HepG2 (cell line): ENCODE measurements around the gene RREB1. TPM values are rescaled to one million over a fixed set of nuclear protein-coding genes. Genes with fewer than 3 reads are reported as not detected.
A peak's percentile ranks its signal among the peaks of the same experiment; 100 is the strongest.

Experiments used
- ATAC-seq: fragments of 200-7000 bp; cut with Tn5 transposase; 3 replicates; pipeline ENCODE4 v1.9.1; 2020; ENCODE audit warnings: mild to moderate bottlenecking, moderate library complexity
- BruUV-seq: library from RNA; stranded (reverse); fragments of 400-500 nt; replicated peaks from 2 replicates; lab custom pipeline; 2021; lab: Mats Ljungman, UMichigan
- CTCF ChIA-PET: fragments of 300-600 bp; formaldehyde crosslinking; extraction: SDS; loops from one replicate; lab custom pipeline; 2021; ENCODE audit warnings: low total read pairs, inconsistent platforms, low intra/inter-chr PET ratio; lab: Yijun Ruan, JAX
- POLR2A ChIA-PET: fragments of 350-600 bp; sonication (Branson Sonifier 250); formaldehyde crosslinking; loops from one replicate; lab custom pipeline; 2020; ENCODE audit warnings: antibody characterized with exemption, inconsistent platforms; lab: Yijun Ruan, JAX
- DNase-seq: peaks from one replicate; pipeline ENCODE4 v3.0.0-alpha.2; 2015; ENCODE audit warnings: low spot score
- FAIRE-seq: peaks from 3 replicates; lab custom pipeline; 2011; peaks lifted over from hg19 to GRCh38; lab: Jason Lieb, UNC
- H2AFZ ChIP-seq: one replicate; pipeline ENCODE4 v1.6.1; 2011; ENCODE audit warnings: low read length, inconsistent platforms
- H3K27ac ChIP-seq: fragments of 300-600 bp; 3 replicates; pipeline ENCODE4 v1.8.0; 2011; ENCODE audit warnings: mixed run types, mild to moderate bottlenecking, mixed read lengths, low read length, inconsistent platforms; ENCODE audit not compliant: insufficient read depth; ENCODE audit errors: extremely low read length
- H3K27me3 ChIP-seq, 2 experiments: fragments of 200-600 bp in 1 of 2; 2 replicates in 1 of 2; 3 replicates in 1 of 2; pipeline versions ENCODE4 v1.6.0 to v1.8.0; 2011; ENCODE audit warnings: low read length in 2 of 2, mild to moderate bottlenecking in 2 of 2, moderate library complexity in 2 of 2, inconsistent platforms in 1 of 2; ENCODE audit not compliant: insufficient read depth in 2 of 2, control insufficient read depth in 1 of 2
- H3K36me3 ChIP-seq, 2 experiments: fragments of 200-600 bp in 1 of 2; replicated peaks in 1 of 2; 2 replicates in 1 of 2; 3 replicates in 1 of 2; pipeline versions ENCODE4 v1.5.1 to v1.8.0; 2011; ENCODE audit warnings: low read length in 2 of 2, inconsistent platforms in 1 of 2; ENCODE audit not compliant: insufficient read depth in 2 of 2, control insufficient read depth in 1 of 2
- H3K4me1 ChIP-seq: 2 replicates; pipeline ENCODE4 v1.5.1; 2012; ENCODE audit warnings: low read length, inconsistent platforms; ENCODE audit not compliant: insufficient read depth
- H3K4me2 ChIP-seq: 2 replicates; pipeline ENCODE4 v1.6.0; 2011; ENCODE audit warnings: low read depth, low read length, inconsistent platforms
- H3K4me3 ChIP-seq, 3 experiments: fragments of 200-600 bp in 1 of 3; sonication (generic), shearing (Covaris generic) in 1 of 3; replicated peaks in 1 of 3; 2 replicates each; pipeline ENCODE4 v1.5.1; 2011 to 2016; ENCODE audit warnings: low read length in 3 of 3, inconsistent platforms in 2 of 3, low read depth in 2 of 3, mild to moderate bottlenecking in 2 of 3, control low read depth in 1 of 3, mixed read lengths in 1 of 3; ENCODE audit not compliant: insufficient read depth in 1 of 3
- H3K79me2 ChIP-seq: one replicate; pipeline ENCODE4 v1.6.1; 2011; ENCODE audit warnings: low read length, inconsistent platforms; ENCODE audit not compliant: insufficient read depth
- H3K9ac ChIP-seq: 2 replicates; pipeline ENCODE4 v1.6.0; 2011; ENCODE audit warnings: mild to moderate bottlenecking, low read depth, low read length, inconsistent platforms; ENCODE audit not compliant: insufficient read depth
- H3K9me3 ChIP-seq: 2 replicates; pipeline ENCODE4 v1.5.1; 2012; ENCODE audit warnings: mild to moderate bottlenecking, low read length
- H4K20me1 ChIP-seq: 2 replicates; pipeline ENCODE4 v1.6.0; 2011; ENCODE audit warnings: inconsistent platforms, mild to moderate bottlenecking, low read length, moderate library complexity; ENCODE audit not compliant: insufficient read depth
- ATF1 ChIP-seq: IDR thresholded peaks from 2 replicates; pipeline ENCODE4 v1.6.1; 2016; ENCODE audit warnings: mild to moderate bottlenecking, control low read depth
- CBFB ChIP-seq: sonication (generic); formaldehyde crosslinking; IDR thresholded peaks from 2 replicates; pipeline ENCODE4 v1.4.0; 2020; ENCODE audit warnings: missing genetic modification reagents
- DBP ChIP-seq: sonication (generic); formaldehyde crosslinking; IDR thresholded peaks from 2 replicates; pipeline ENCODE4 v1.4.0; 2020; ENCODE audit warnings: missing genetic modification reagents; ENCODE audit errors: not compliant biosample characterization
- EHMT2 ChIP-seq: fragments of 200-600 bp; sonication (generic); IDR thresholded peaks from 2 replicates; pipeline ENCODE4 v1.7.0; 2017; ENCODE audit warnings: antibody characterized with exemption, low read depth, low read length, borderline replicate concordance
- EZH2 ChIP-seq: conservative IDR thresholded peaks from 2 replicates; pipeline ENCODE4 v1.6.1; 2012; ENCODE audit warnings: mild to moderate bottlenecking, low read depth, low read length, moderate library complexity
- FLYWCH1 ChIP-seq: sonication (generic); formaldehyde crosslinking; IDR thresholded peaks from 2 replicates; pipeline ENCODE4 v1.8.1; 2023; ENCODE audit warnings: mild to moderate bottlenecking, missing genetic modification reagents
- FOSL1 ChIP-seq: sonication (generic); formaldehyde crosslinking; IDR thresholded peaks from 2 replicates; pipeline ENCODE4 v1.9.0; 2021; ENCODE audit warnings: missing genetic modification reagents, borderline replicate concordance
- MEIS2 ChIP-seq: sonication (generic); formaldehyde crosslinking; IDR thresholded peaks from 2 replicates; pipeline ENCODE4 v1.9.0; 2021; ENCODE audit warnings: mild to moderate bottlenecking, missing genetic modification reagents
- NFE2L2 ChIP-seq: fragments of 150-350 bp; IDR thresholded peaks from 2 replicates; pipeline ENCODE4 v1.6.1; 2014; ENCODE audit warnings: low read length
- STAT5B ChIP-seq: sonication (generic); formaldehyde crosslinking; IDR thresholded peaks from 2 replicates; pipeline ENCODE4 v1.4.0; 2020; ENCODE audit warnings: missing genetic modification reagents
- TFDP1 ChIP-seq: IDR thresholded peaks from 2 replicates; pipeline ENCODE4 v1.6.1; 2016; ENCODE audit warnings: missing compliant biosample characterization, missing genetic modification reagents, borderline replicate concordance
- THAP8 ChIP-seq: sonication (generic); formaldehyde crosslinking; IDR thresholded peaks from 2 replicates; pipeline ENCODE4 v1.5.1; 2020; ENCODE audit warnings: missing genetic modification reagents, mild to moderate bottlenecking, borderline replicate concordance
- ZBTB33 ChIP-seq: sonication (generic); formaldehyde crosslinking; IDR thresholded peaks from 2 replicates; pipeline ENCODE4 v1.4.0; 2020; ENCODE audit warnings: missing genetic modification reagents
- ZNF12 ChIP-seq: sonication (generic); formaldehyde crosslinking; IDR thresholded peaks from 2 replicates; pipeline ENCODE4 v1.5.0; 2020; ENCODE audit warnings: missing genetic modification reagents
- ZNF331 ChIP-seq: sonication (generic); formaldehyde crosslinking; IDR thresholded peaks from 2 replicates; pipeline ENCODE4 v1.4.0; 2020; ENCODE audit warnings: missing genetic modification reagents
- ZNF512 ChIP-seq: sonication (generic); formaldehyde crosslinking; IDR thresholded peaks from 2 replicates; pipeline ENCODE4 v1.4.0; 2020; ENCODE audit warnings: mild to moderate bottlenecking, missing genetic modification reagents
- ZNF543 ChIP-seq: sonication (generic); formaldehyde crosslinking; IDR thresholded peaks from 2 replicates; pipeline ENCODE4 v1.4.0; 2020; ENCODE audit warnings: mild to moderate bottlenecking, missing genetic modification reagents
- WGBS: methylation state at CpG from one replicate; pipeline ENCODE4 v1.1.6; 2017; ENCODE audit warnings: low lambda C conversion rate; 5-methylcytosine and 5-hydroxymethylcytosine counted together
- in situ Hi-C: cut with HindIII; loops from 2 replicates; pipeline ENCODE4 v1.10.0; 2017; ENCODE audit warnings: low pct_unique_long_range_greater_than_20kb; ENCODE audit not compliant: extremely low pct_ligation_motif_present
- intact Hi-C: fragments of 100-400 bp; cut with micrococcal nuclease; formaldehyde crosslinking; loops from one replicate; pipeline ENCODE4 v1.10.0; 2022; ENCODE audit not compliant: unreplicated experiment
- polyA plus RNA-seq, 8 experiments: library from polyadenylated mRNA; depleted of rRNA in 3 of 8; stranded (reverse) in 7 of 8; unstranded in 1 of 8; fragments of >200 nt; fragmentation: Illumina TruSeq in 4 of 8; extraction: Trizol in 4 of 8; gene quantifications; 2 replicates each; pipeline versions ENCODE4 v1.2.1 to v1.2.3, GENCODE V29; 2011 to 2016; ENCODE audit warnings: low read depth in 4 of 8, missing spikeins in 1 of 8, mixed read lengths in 1 of 8; ENCODE audit not compliant: insufficient read depth in 1 of 8
- total RNA-seq, 5 experiments: library from RNA; depleted of rRNA; stranded (reverse); fragments of >200 nt; fragmentation: Illumina TruSeq; extraction: Trizol; gene quantifications; 2 replicates each; pipeline ENCODE4 v1.2.3, GENCODE V29; 2016; ENCODE audit warnings: low read depth in 1 of 5
- TF ChIP-seq, protein P1 (sequence below): sonication (generic); formaldehyde crosslinking; IDR thresholded peaks from 2 replicates; pipeline ENCODE4 v1.8.1; 2023; ENCODE audit warnings: mild to moderate bottlenecking, missing genetic modification reagents

Gene RREB1
- total and polyA plus RNA-seq, 2 of the 13 experiments (the other 11 are each of a cell fraction or from before 2014, with no cell fraction given), result 6.1 to 23.2 TPM

- ATAC-seq, result no peak
- H3K4me1 ChIP-seq, result peaks cover 78% of the 10 kb centered on the region
These were observed 133.4 kb downstream of the RREB1 start for GRCh38 chr6:7241160-7241559.

More at GRCh38 chr6:7241160-7241559, 133.4 kb downstream of the RREB1 start:
- H3K4me2 ChIP-seq, result peak overlapping the region; percentile 83
- ChIA-PET POLR2A (no interaction called here), CTCF (interaction anchor here (2.8 kb wide), 1 partner anchor 565 kb away, joined by 8 read pairs; no protein-coding TSS in a partner anchor)
- no peaks in the 10 kb centered on the region for H3K27me3 ChIP-seq
- no peak overlapping the region for H3K4me3 ChIP-seq
- peak overlapping the region; percentile 17 for H3K9ac ChIP-seq
- in situ Hi-C loops (loop anchor here (5.0 kb wide), 1 partner anchor 519 kb away; no protein-coding TSS in a partner anchor), intact Hi-C loops (no loop called here)
- TF ChIP-seq FOSL1 (CRISPR knock-in tag), result no peak
- TF ChIP-seq ZNF331 (CRISPR knock-in tag), result no peak
- TF ChIP-seq EZH2, result no peak
- no peak for TF ChIP-seq DBP (CRISPR knock-in tag)
- no peak for TF ChIP-seq ZNF512
- no peak for TF ChIP-seq THAP8 (CRISPR knock-in tag)
- TF ChIP-seq ZNF12 (CRISPR knock-in tag), result no peak
- TF ChIP-seq, protein P1, sequence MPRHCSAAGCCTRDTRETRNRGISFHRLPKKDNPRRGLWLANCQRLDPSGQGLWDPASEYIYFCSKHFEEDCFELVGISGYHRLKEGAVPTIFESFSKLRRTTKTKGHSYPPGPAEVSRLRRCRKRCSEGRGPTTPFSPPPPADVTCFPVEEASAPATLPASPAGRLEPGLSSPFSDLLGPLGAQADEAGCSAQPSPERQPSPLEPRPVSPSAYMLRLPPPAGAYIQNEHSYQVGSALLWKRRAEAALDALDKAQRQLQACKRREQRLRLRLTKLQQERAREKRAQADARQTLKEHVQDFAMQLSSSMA (CRISPR knock-in tag), result 0 out of 2 replicates have a peak, but pooled peaks have one; percentile 25
- TF ChIP-seq TFDP1 (CRISPR knock-in tag), result no peak
- no peak for TF ChIP-seq NFE2L2
- no peak for TF ChIP-seq MEIS2 (CRISPR knock-in tag)
- 0 out of 2 replicates have a peak, but pooled peaks have one; percentile 10 for TF ChIP-seq ZBTB33 (CRISPR knock-in tag)
- TF ChIP-seq CBFB (CRISPR knock-in tag), result 0 out of 2 replicates have a peak, but pooled peaks have one; percentile 4
- TF ChIP-seq ZNF543 (CRISPR knock-in tag), result no peak
- no peak for TF ChIP-seq EHMT2
- 0 out of 2 replicates have a peak, but pooled peaks have one; percentile 41 for TF ChIP-seq ATF1 (CRISPR knock-in tag)
- 0 out of 2 replicates have a peak, but pooled peaks have one; percentile 42 for TF ChIP-seq FLYWCH1
- no peak for TF ChIP-seq STAT5B (CRISPR knock-in tag)
- no peak overlapping the region for H2AFZ ChIP-seq
- peaks cover 8% of the 10 kb centered on the region for H3K79me2 ChIP-seq
- H3K9me3 ChIP-seq, result no peaks in the 10 kb centered on the region
- H3K27ac ChIP-seq, result peak overlapping the region; percentile 82
- peaks cover 7% of the 10 kb centered on the region; the same call in 1 of the 2 replicates for H4K20me1 ChIP-seq
- DNase-seq, result no peak
- 88% methylated on average over 10 of the region's 10 CpGs for WGBS
- BruUV-seq, result no TSS peak
- peaks cover 15 to 34% of the 10 kb centered on the region in 2 experiments for H3K36me3 ChIP-seq
- FAIRE-seq, result no peak
